Activated T-helper 2 cell treated with anti-CD3 and anti-CD28 coated beads, Interferon-gamma antibody, Interleukin-2, Interleukin-4, amounts not matched to agents 10 μg/mL and 5 μg/mL and 100 μg/mL, durations not matched to agents 14 hours and 24 hours and 36 hours (primary cell): Measurements from ENCODE around the gene TMEM132D. TPM values are rescaled to one million over a fixed set of nuclear protein-coding genes. Genes with fewer than 3 reads are reported as not detected.

Experiments
- DNase-seq: peaks from one replicate; pipeline ENCODE4 v3.0.0; 2021; ENCODE audit warnings: low spot score
- H3K27ac Mint-ChIP-seq: one replicate; pipeline ENCODE4 v1.8.0; 2021; ENCODE audit warnings: mixed read lengths
- H3K27me3 Mint-ChIP-seq: one replicate; pipeline ENCODE4 v1.8.0; 2021; ENCODE audit warnings: low read depth, mixed read lengths
- H3K36me3 Mint-ChIP-seq: one replicate; pipeline ENCODE4 v1.8.0; 2021; ENCODE audit warnings: low read depth, mixed read lengths
- H3K4me1 Mint-ChIP-seq: one replicate; pipeline ENCODE4 v1.8.0; 2021; ENCODE audit warnings: low read depth, mixed read lengths
- H3K4me3 Mint-ChIP-seq: one replicate; pipeline ENCODE4 v1.8.0; 2021; ENCODE audit warnings: low read depth, mild to moderate bottlenecking, moderate library complexity, mixed read lengths
- H3K9me3 Mint-ChIP-seq: one replicate; pipeline ENCODE4 v1.8.0; 2021; ENCODE audit warnings: mixed read lengths
- intact Hi-C: fragments of 100-400 bp; cut with micrococcal nuclease; formaldehyde crosslinking; loops from one replicate; pipeline ENCODE4 v1.15.1; 2023
- total RNA-seq: library from RNA; stranded (reverse); gene quantifications from 2 replicates; pipeline ENCODE4 v1.2.3, GENCODE V29; 2022

TMEM132D gene
- total RNA-seq, 1 donor from 2014 or later, result not detected

DNA sequence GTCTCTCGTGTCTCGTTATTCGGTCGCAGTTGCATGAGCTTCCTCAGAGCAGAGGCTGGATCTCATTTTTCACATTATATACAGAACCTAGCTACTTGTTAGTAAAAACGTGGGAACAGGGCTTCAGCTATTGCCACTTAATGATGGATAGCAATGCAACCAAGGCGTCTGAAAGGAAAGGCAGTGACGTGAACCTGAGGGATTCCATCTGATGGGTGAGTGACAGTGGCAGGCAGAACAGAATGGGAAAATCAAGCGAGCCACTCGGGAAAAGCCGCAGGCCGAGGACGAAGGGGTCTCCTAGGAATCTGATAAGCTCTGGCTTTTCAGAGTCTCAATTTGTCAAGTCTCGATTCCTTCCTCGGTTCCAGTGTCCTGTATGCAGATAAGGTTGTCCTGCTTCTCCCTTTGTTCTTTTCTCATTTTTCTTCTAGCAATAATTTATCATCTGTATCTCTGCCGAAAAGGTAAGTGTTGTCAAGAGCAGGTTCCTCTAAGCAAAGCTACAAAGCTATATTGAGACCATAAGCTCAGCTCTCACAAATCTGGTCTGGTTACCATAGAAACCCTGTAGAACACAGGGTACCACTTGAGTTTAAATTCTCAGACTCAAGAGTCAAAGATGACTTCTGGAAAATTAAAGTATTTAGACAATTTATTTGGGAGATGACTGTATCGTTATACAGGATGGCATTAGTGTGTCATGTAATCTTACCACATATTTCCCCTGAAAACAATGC is 633.9 kb downstream of the TMEM132D start:
- no peaks in the 10 kb centered on the region for H3K4me1 Mint-ChIP-seq
- no peaks in the 10 kb centered on the region for H3K36me3 Mint-ChIP-seq
- no peak overlapping the region for H3K4me3 Mint-ChIP-seq
- no peak overlapping the region for H3K27ac Mint-ChIP-seq
- intact Hi-C loops, result no loop called here
- H3K9me3 Mint-ChIP-seq, result peaks cover 56% of the 10 kb centered on the region
- H3K27me3 Mint-ChIP-seq, result no peaks in the 10 kb centered on the region
- DNase-seq, result no peak

DNA sequence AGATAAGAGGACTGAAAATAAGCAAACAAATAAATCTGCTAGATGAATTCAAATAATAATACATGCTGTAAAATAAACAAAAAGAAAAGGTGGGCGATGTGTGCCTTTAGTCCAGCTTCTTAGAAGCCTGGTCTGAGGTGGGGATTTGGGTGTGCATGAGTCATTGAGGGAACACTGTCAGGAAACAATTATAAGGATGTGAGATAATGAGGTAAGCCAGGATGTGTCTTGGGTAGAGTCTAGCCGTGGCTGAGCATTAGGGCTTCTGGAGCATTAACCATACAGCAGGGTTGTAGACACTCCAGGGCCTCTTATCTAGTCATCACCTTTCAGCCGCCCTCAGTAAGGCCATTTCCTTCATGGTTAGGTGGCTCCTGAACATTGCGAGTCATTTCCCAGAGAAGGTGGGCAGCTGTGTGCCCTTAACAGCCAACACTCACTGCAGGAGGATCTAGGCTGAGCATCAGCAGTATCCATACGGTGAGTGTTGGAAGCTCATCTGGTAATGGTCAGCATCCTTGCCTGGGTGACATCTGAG is 645.0 kb downstream of the TMEM132D start:
- intact Hi-C loops, result no loop called here
- Mint-ChIP-seq H3K4me1 (no peaks in the 10 kb centered on the region), H3K4me3 (no peak overlapping the region), H3K27ac (no peak overlapping the region), H3K27me3 (no peaks in the 10 kb centered on the region), H3K36me3 (no peaks in the 10 kb centered on the region), H3K9me3 (peaks cover 49% of the 10 kb centered on the region)
- DNase-seq, result no peak

DNA sequence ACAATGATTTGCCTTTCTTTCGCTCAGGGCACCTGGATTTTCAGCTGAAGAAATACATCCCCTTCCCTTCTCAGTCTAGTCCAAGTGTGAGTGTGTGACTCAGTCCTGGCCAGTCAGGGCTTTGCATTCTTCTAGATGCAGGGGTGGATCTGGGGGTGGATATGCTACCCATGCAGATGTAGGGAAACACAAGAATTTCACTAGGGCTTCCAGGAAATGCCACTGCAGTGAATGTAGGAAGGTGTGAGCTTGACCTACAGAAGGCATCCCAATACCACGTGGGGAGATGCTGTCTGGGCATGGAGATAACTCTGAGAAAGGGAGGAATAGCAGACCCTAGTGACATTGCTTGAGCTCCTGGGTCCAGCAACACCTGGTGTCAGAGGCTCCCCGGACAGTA is 646.3 kb downstream of the TMEM132D start:
- Mint-ChIP-seq H3K4me3 (no peak overlapping the region), H3K4me1 (no peaks in the 10 kb centered on the region)

DNA sequence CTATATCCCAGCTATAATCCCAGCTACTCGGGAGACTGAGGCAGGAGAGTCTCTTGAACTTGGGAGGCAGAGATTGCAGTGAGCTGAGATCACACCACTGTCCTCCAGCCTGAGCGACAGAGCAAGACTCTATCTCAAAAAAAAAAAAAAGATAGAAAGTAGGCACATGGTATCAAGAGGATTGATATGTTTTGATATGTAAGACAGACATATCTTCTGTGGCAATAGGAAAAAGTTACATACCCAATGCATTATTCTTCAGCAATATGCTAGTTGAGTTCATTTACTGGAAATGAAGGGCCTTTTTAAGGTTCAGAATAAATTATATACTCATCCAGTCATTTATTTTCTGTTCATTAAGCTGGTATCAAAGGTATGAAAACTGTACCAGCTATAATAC is 657.2 kb downstream of the TMEM132D start:
- intact Hi-C loops, result no loop called here
- H3K36me3 Mint-ChIP-seq, result no peaks in the 10 kb centered on the region
- H3K27me3 Mint-ChIP-seq, result no peaks in the 10 kb centered on the region
- H3K4me3 Mint-ChIP-seq, result no peak overlapping the region
- peaks cover 44% of the 10 kb centered on the region for H3K9me3 Mint-ChIP-seq
- no peaks in the 10 kb centered on the region for H3K4me1 Mint-ChIP-seq
- H3K27ac Mint-ChIP-seq, result no peak overlapping the region
- DNase-seq, result no peak

More for the DNA sequence above, 646.3 kb downstream of the TMEM132D start:
- H3K27me3 Mint-ChIP-seq, result no peaks in the 10 kb centered on the region
- H3K9me3 Mint-ChIP-seq, result peaks cover 41% of the 10 kb centered on the region
- H3K27ac Mint-ChIP-seq, result no peak overlapping the region
- no peaks in the 10 kb centered on the region for H3K36me3 Mint-ChIP-seq
- DNase-seq, result no peak
- intact Hi-C loops, result no loop called here

DNA sequence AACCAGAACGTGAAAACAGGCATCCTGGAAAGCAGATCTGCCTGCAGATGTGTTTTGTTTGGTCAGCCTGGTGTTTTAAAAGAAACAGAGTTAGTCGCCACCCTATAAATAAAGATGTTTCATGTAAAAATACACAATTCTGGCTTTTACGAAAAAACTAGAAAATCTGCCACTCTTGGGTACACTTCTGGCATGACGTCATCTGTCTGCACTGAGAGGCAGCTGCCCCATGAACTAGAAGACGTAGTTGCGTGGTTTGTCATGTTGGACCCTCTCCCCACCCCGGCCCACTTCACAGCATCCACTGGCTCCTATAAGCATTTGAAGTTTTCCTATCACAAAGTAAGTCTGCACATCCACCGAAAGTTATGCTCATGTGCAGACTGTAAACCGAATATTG is 658.1 kb downstream of the TMEM132D start:
- no peaks in the 10 kb centered on the region for H3K27me3 Mint-ChIP-seq
- peaks cover 48% of the 10 kb centered on the region for H3K9me3 Mint-ChIP-seq

DNA sequence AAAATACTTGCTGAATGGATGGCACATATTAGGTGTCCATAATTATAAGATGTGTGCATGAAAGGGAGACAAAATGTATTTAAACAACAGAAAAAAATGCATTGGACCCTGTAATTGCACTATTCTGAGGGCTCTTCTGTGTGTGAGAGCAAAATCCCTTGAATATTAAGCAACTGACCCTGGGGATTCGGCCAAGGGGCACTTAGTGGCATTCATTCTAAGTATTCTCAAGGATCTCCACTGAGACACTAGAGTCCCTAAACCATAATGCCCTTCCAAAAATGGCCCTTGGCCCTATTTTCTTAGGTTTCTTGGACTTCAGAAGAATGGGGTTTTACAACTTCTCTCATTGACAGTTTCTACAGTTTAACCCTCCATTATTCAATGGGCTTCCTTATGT is 662.0 kb downstream of the TMEM132D start:
- Mint-ChIP-seq H3K36me3 (no peaks in the 10 kb centered on the region), H3K9me3 (peaks cover 30% of the 10 kb centered on the region), H3K4me3 (no peak overlapping the region), H3K27ac (no peak overlapping the region), H3K27me3 (no peaks in the 10 kb centered on the region), H3K4me1 (no peaks in the 10 kb centered on the region)
- intact Hi-C loops, result no loop called here
- no peak for DNase-seq

More for the DNA sequence above, 658.1 kb downstream of the TMEM132D start:
- no peak overlapping the region for H3K27ac Mint-ChIP-seq
- H3K4me1 Mint-ChIP-seq, result no peaks in the 10 kb centered on the region
- intact Hi-C loops, result no loop called here
- H3K4me3 Mint-ChIP-seq, result no peak overlapping the region
- DNase-seq, result no peak
- H3K36me3 Mint-ChIP-seq, result no peaks in the 10 kb centered on the region

DNA sequence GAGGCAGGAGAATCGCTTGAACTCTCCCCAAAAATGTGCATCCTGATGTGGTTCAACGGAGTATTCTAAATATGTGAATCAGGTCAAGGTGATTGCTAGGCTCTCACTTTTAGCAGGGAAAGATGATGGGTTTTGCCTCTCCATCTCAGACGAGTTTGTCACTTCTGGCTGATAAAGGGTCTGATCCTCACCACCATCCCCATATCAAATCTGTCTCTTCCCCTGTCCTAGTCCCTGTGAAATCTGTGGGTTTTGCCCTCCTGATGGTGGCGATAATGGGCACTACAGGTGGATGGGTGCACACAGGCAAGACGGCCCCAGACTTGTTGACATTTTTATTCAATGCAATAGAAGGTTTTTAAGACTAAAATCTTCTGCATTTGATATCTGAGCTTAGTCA is 665.9 kb downstream of the TMEM132D start:
- no peak overlapping the region for H3K27ac Mint-ChIP-seq

DNA sequence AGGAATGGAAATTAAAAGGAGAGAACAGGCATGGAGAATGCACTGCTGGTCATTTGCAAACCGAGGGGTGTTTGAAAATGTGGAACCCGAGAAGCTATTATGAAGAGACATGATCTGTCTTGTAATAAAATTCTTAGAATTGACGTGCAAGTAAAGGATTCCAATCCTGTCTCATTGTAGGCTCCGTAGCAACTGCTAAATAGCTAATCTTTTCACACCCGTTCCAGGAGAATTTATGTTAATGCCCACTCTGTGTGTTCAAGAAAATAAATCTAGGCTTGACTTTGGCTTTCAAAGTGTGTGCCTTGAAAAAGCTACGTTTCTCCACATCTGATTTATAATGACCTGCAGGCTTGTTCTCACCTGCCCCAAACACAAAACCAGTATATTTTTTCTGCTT is 669.6 kb downstream of the TMEM132D start:
- Mint-ChIP-seq H3K27ac (no peak overlapping the region), H3K4me1 (no peaks in the 10 kb centered on the region), H3K27me3 (no peaks in the 10 kb centered on the region), H3K4me3 (no peak overlapping the region), H3K9me3 (peaks cover 10% of the 10 kb centered on the region), H3K36me3 (no peaks in the 10 kb centered on the region)
- intact Hi-C loops, result no loop called here
- DNase-seq, result no peak

More for the DNA sequence above, 665.9 kb downstream of the TMEM132D start:
- no peaks in the 10 kb centered on the region for H3K36me3 Mint-ChIP-seq
- no peak for DNase-seq
- intact Hi-C loops, result no loop called here
- H3K27me3 Mint-ChIP-seq, result no peaks in the 10 kb centered on the region
- H3K4me3 Mint-ChIP-seq, result no peak overlapping the region
- H3K4me1 Mint-ChIP-seq, result no peaks in the 10 kb centered on the region
- peaks cover 16% of the 10 kb centered on the region for H3K9me3 Mint-ChIP-seq

DNA sequence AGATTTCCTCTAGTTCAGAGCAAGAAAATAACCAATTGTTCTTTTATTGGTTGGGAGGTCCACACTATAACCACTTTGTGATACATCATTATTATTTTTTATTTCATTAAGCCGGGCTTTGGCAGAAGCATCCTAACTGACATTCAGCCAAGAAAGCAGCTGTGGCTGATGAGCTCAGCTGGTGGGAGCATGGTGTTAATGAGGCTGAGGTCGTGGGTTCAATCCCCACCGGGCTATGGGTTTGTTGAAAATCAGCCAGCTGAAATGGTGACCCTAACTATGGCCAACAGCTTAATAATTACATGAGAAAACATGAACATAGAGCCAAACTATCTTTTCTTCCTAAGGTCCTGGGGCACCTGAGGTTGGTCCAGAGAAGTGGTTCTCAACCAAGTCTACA is 672.3 kb downstream of the TMEM132D start:
- peaks cover 15% of the 10 kb centered on the region for H3K9me3 Mint-ChIP-seq
- intact Hi-C loops, result no loop called here
- no peak overlapping the region for H3K27ac Mint-ChIP-seq
- H3K4me3 Mint-ChIP-seq, result no peak overlapping the region
- DNase-seq, result no peak
- no peaks in the 10 kb centered on the region for H3K4me1 Mint-ChIP-seq
- H3K36me3 Mint-ChIP-seq, result no peaks in the 10 kb centered on the region
- no peaks in the 10 kb centered on the region for H3K27me3 Mint-ChIP-seq

DNA sequence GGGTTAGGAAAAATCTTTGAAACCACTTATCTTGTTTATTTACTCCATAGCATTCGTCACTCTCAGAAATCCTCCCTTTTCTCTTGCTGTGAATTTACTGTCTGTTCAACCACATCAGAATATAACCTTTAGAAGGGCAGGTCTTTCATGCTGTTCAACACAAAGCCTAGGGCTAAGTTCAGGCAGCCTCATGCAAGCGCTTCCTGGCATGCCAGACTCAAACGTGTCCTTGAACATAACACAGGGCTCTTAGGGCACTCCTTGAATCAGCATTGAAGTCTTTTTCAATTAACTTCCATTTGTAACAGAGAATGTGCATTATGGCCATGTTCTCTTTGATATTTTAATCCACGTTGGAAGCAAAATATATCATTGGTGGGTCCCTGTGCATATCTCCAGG is 672.8 kb downstream of the TMEM132D start:
- Mint-ChIP-seq H3K4me1 (no peaks in the 10 kb centered on the region), H3K4me3 (no peak overlapping the region), H3K27ac (no peak overlapping the region), H3K36me3 (no peaks in the 10 kb centered on the region), H3K27me3 (no peaks in the 10 kb centered on the region), H3K9me3 (peaks cover 15% of the 10 kb centered on the region)
- DNase-seq, result no peak
- intact Hi-C loops, result no loop called here

DNA sequence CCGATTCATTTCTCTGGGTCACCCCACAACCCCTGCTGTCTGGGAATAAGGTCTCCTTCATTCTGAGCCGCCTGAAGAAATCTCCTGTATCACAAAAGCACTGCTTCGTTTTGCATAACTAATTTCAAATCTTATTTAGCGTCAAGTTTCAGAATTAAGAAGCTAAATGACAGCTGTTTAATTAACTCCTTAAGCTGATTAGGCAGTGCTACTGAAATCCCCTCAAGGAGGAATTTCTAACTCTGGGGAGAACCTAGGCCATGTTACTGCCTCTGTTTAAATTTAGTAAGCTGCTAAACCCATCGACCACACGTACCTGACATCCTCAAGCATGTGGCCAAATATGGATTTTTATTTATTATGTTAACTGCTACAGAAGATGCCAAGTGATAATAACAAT is 677.0 kb downstream of the TMEM132D start:
- intact Hi-C loops, result no loop called here
- DNase-seq, result no peak
- Mint-ChIP-seq H3K36me3 (no peaks in the 10 kb centered on the region), H3K27ac (no peak overlapping the region), H3K4me3 (no peak overlapping the region), H3K4me1 (no peaks in the 10 kb centered on the region), H3K27me3 (no peaks in the 10 kb centered on the region), H3K9me3 (peaks cover 25% of the 10 kb centered on the region)

DNA sequence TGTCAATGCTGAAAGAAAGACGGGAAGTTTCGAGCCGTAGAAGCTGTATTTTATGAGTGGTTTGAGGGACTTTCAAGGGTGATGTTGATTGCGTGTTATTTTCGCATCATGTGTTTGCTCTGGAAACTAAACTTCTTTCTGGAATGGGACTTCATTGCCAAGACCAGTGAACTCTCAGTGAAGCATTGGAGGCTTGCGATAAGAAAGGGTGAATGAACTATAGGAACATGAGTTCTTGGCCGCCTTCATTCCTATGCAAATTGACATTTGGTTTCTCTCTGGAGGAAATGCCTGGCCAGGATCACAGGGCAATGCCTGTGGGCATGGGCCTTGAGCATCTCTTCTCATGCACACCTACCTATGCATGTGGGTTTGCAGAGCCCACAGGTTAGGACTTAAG is 677.8 kb downstream of the TMEM132D start:
- DNase-seq, result no peak
- Mint-ChIP-seq H3K4me1 (no peaks in the 10 kb centered on the region), H3K36me3 (no peaks in the 10 kb centered on the region), H3K4me3 (no peak overlapping the region), H3K27ac (no peak overlapping the region), H3K27me3 (no peaks in the 10 kb centered on the region), H3K9me3 (peaks cover 25% of the 10 kb centered on the region)
- intact Hi-C loops, result no loop called here

DNA sequence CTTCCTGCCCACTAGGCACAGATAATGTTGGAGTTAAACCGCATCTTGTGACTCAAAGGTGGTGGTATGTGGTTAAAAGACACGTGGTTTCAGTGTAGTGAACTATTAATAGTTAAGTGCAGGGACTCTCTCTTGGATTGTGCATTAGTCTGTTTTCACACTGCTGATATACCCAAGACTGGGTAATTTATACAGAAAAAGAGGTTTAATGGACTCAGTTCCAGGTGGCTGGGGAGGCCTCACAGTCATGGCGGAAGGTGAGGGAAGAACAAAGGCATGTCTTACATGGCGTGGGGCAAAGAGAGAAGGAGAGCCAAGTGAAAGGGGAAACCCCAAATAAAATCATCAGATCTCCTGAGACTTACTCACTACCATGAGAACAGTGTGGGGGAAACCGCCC is 688.3 kb downstream of the TMEM132D start:
- no peak for DNase-seq
- no peaks in the 10 kb centered on the region for H3K36me3 Mint-ChIP-seq
- no peaks in the 10 kb centered on the region for H3K27me3 Mint-ChIP-seq
- intact Hi-C loops, result no loop called here
- no peak overlapping the region for H3K27ac Mint-ChIP-seq
- H3K4me3 Mint-ChIP-seq, result no peak overlapping the region
- H3K4me1 Mint-ChIP-seq, result no peaks in the 10 kb centered on the region
- H3K9me3 Mint-ChIP-seq, result peaks cover 43% of the 10 kb centered on the region
